Measurements from ENCODE around the gene NAA35.

DNA sequence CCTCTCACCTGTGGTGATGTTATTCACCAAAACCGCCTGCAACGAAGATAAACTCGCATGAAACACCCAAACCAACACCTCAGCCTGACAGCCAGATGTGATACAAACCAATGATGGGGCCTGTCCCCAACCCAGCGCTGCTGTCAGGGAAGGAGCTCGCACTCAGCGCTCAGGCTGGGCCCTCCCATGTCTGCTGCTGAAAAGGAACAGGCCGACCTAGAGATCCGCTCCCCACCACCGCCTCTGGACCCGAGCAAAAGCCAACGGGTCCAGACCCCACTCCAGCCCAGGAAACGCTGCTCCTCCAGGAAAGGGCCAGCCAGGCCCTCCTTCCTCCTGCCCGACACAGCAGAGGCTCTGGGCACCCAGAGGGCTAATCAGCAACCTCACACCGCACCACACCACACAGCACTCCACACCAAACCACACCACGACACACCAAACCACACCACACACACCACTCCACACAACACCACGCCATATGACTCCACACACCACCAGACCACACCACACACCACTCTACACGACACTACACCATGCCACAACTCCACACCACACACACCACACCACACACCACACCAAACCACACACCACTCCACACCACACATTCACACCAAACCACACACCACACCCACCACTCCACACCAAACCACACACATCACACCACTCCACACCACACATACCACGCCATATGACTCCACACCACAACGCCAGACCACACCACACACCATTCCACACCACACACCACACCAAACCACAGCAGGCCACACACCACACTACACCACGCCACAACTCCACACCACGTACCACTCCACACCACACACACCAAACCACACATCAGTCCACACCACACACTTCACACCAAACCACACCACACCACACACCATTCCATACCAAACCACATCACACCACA is 111.9 kb downstream of the NAA35 start:
- TF ChIP-seq HDGF (IDR thresholded peaks at IDR 0.05; ENCODE audit: borderline replicate concordance): no peak
- TF ChIP-seq FOXA1 (IDR thresholded peaks at IDR 0.05): no peak
- TF ChIP-seq SP1 (IDR thresholded peaks at IDR 0.05): no peak
- TF ChIP-seq TARDBP (IDR thresholded peaks at IDR 0.05): peak; percentile 38
- TF ChIP-seq LEF1 (IDR thresholded peaks at IDR 0.05; ENCODE audit: borderline replicate concordance): no peak
- TF ChIP-seq, protein P1, sequence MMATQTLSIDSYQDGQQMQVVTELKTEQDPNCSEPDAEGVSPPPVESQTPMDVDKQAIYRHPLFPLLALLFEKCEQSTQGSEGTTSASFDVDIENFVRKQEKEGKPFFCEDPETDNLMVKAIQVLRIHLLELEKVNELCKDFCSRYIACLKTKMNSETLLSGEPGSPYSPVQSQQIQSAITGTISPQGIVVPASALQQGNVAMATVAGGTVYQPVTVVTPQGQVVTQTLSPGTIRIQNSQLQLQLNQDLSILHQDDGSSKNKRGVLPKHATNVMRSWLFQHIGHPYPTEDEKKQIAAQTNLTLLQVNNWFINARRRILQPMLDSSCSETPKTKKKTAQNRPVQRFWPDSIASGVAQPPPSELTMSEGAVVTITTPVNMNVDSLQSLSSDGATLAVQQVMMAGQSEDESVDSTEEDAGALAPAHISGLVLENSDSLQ (IDR thresholded peaks at IDR 0.05): no peak
- TF ChIP-seq SUZ12 (IDR thresholded peaks at IDR 0.05): no peak
- TF ChIP-seq BHLHE40 (IDR thresholded peaks at IDR 0.05; ENCODE audit: borderline replicate concordance): no peak
- no peak for TF ChIP-seq ZNF384 (IDR thresholded peaks at IDR 0.05)
- TF ChIP-seq L3MBTL2 (conservative IDR thresholded peaks at IDR 0.05): no peak
- no peak for TF ChIP-seq FOXM1 (IDR thresholded peaks at IDR 0.05; ENCODE audit: borderline replicate concordance)
- TF ChIP-seq ELF4 (IDR thresholded peaks at IDR 0.05): no peak
